GM23338 (cell line): Measurements from ENCODE around the gene FAN1. TPM values are rescaled to one million over a fixed set of nuclear protein-coding genes. Genes with fewer than 3 reads are reported as not detected.

Experiments used
- ATAC-seq: fragments of 200-7000 bp; cut with Tn5 transposase; 3 replicates; pipeline ENCODE4 v1.9.1; 2020
- DNase-seq: peaks from one replicate; pipeline ENCODE4 v3.0.0-alpha.2; 2015; ENCODE audit warnings: low spot score
- H2AFZ ChIP-seq: fragments of 200-600 bp; sonication (generic); 2 replicates; pipeline ENCODE4 v1.8.0; 2016; ENCODE audit warnings: antibody characterized with exemption, mild to moderate bottlenecking, moderate library complexity
- H3F3A ChIP-seq: fragments of 200-600 bp; sonication (generic); replicated peaks from 2 replicates; pipeline ENCODE4 v1.8.0; 2017; ENCODE audit warnings: antibody characterized with exemption, mixed run types, low read depth
- H3K27ac ChIP-seq: fragments of 200-600 bp; sonication (generic); 2 replicates; pipeline ENCODE4 v1.6.1; 2016; ENCODE audit warnings: low read depth
- H3K27me3 ChIP-seq: fragments of 200-600 bp; sonication (generic); 2 replicates; pipeline ENCODE4 v1.8.0; 2016; ENCODE audit warnings: mild to moderate bottlenecking, mixed run types, moderate library complexity; ENCODE audit not compliant: insufficient read depth
- H3K36me3 ChIP-seq: fragments of 200-600 bp; sonication (generic); 2 replicates; pipeline ENCODE4 v1.8.0; 2016; ENCODE audit warnings: mild to moderate bottlenecking; ENCODE audit not compliant: insufficient read depth
- H3K4me1 ChIP-seq: fragments of 200-600 bp; sonication (generic); 2 replicates; pipeline ENCODE4 v1.8.0; 2016; ENCODE audit warnings: mild to moderate bottlenecking, moderate library complexity; ENCODE audit not compliant: insufficient read depth
- H3K4me2 ChIP-seq: fragments of 200-600 bp; sonication (generic); 2 replicates; pipeline ENCODE4 v1.7.1; 2017; ENCODE audit warnings: mixed run types
- H3K4me3 ChIP-seq: fragments of 200-600 bp; sonication (generic); 2 replicates; pipeline ENCODE4 v1.6.1; 2016; ENCODE audit warnings: mixed run types
- H3K79me2 ChIP-seq: fragments of 200-600 bp; sonication (generic); replicated peaks from 2 replicates; pipeline ENCODE4 v1.8.0; 2017; ENCODE audit warnings: mild to moderate bottlenecking; ENCODE audit not compliant: insufficient read depth
- H3K9me2 ChIP-seq: fragments of 200-600 bp; sonication (generic); 2 replicates; pipeline ENCODE4 v1.8.0; 2017; ENCODE audit not compliant: insufficient read depth
- H4K20me1 ChIP-seq: fragments of 200-600 bp; sonication (generic); replicated peaks from 2 replicates; pipeline ENCODE4 v1.8.0; 2017; ENCODE audit warnings: mild to moderate bottlenecking; ENCODE audit not compliant: insufficient read depth
- H3K27ac Mint-ChIP-seq: 2 replicates; pipeline ENCODE4 v1.8.0; 2020; ENCODE audit warnings: inconsistent platforms, mild to moderate bottlenecking, moderate library complexity, mixed read lengths
- H3K27me3 Mint-ChIP-seq: 3 replicates; pipeline ENCODE4 v1.8.0; 2022; ENCODE audit warnings: low read depth, mild to moderate bottlenecking, moderate library complexity, mixed read lengths, inconsistent platforms; ENCODE audit not compliant: insufficient read depth, poor library complexity
- H3K36me3 Mint-ChIP-seq: 3 replicates; pipeline ENCODE4 v1.8.0; 2021; ENCODE audit warnings: low read depth, mild to moderate bottlenecking, inconsistent platforms, moderate library complexity, mixed read lengths
- H3K4me1 Mint-ChIP-seq: 3 replicates; pipeline ENCODE4 v1.8.0; 2020; ENCODE audit warnings: mild to moderate bottlenecking, inconsistent platforms, mixed read lengths
- H3K4me3 Mint-ChIP-seq: 3 replicates; pipeline ENCODE4 v1.8.0; 2021; ENCODE audit warnings: moderate library complexity, mild to moderate bottlenecking, inconsistent platforms, mixed read lengths
- H3K9me3 Mint-ChIP-seq: 3 replicates; pipeline ENCODE4 v1.8.0; 2020; ENCODE audit warnings: moderate library complexity, mild to moderate bottlenecking, inconsistent platforms, mixed read lengths
- EZH2 ChIP-seq: fragments of 200-600 bp; sonication (generic); IDR thresholded peaks from one replicate; pipeline ENCODE4 v1.8.0; 2017; ENCODE audit warnings: antibody characterized with exemption, mild to moderate bottlenecking, low read depth; ENCODE audit not compliant: unreplicated experiment
- JUNB ChIP-seq: IDR thresholded peaks from one replicate; pipeline ENCODE4 v1.6.1; 2016; ENCODE audit warnings: antibody characterized with exemption; ENCODE audit not compliant: unreplicated experiment
- POLR2AphosphoS5 ChIP-seq: IDR thresholded peaks from 2 replicates; pipeline ENCODE4 v1.6.1; 2016; ENCODE audit warnings: antibody characterized with exemption, low read depth
- polyA plus RNA-seq: library from polyadenylated mRNA; unstranded; fragments of >200 nt; fragmentation: Nextera tagmentation; extraction: Ambion mirVana; gene quantifications from 2 replicates; pipeline ENCODE4 v1.2.1, GENCODE V29; 2016
- total RNA-seq: library from RNA; depleted of rRNA; stranded (reverse); fragments of >200 nt; shearing (Covaris generic); gene quantifications from 2 replicates; pipeline ENCODE4 v1.2.3, GENCODE V29; 2014
- TF ChIP-seq, protein P1 (sequence below): IDR thresholded peaks from 2 replicates; pipeline ENCODE4 v1.6.1; 2016; ENCODE audit warnings: antibody characterized with exemption
- TF ChIP-seq, protein P2 (sequence below), 2 experiments: fragments of 200-600 bp in 1 of 2; sonication (generic) in 1 of 2; conservative IDR thresholded peaks; 2 replicates each; pipeline versions ENCODE4 v1.5.1 to v1.6.1; 2016 to 2017; ENCODE audit warnings: antibody characterized with exemption in 2 of 2, low read depth in 2 of 2, mild to moderate bottlenecking in 2 of 2, moderate library complexity in 1 of 2
- TF ChIP-seq, protein P3 (sequence below): IDR thresholded peaks from one replicate; pipeline ENCODE4 v1.6.1; 2018; ENCODE audit warnings: antibody characterized with exemption; ENCODE audit not compliant: unreplicated experiment
- TF ChIP-seq, protein P4 (sequence below): fragments of 250-450 bp; sonication (Bioruptor Pico); IDR thresholded peaks from 2 replicates; pipeline ENCODE4 v1.5.0; 2020; ENCODE audit warnings: mild to moderate bottlenecking, moderate library complexity

FAN1 gene
- total and polyA plus RNA-seq, 2 experiments from 2014 or later, result 9.1 to 29.2 TPM

DNA sequence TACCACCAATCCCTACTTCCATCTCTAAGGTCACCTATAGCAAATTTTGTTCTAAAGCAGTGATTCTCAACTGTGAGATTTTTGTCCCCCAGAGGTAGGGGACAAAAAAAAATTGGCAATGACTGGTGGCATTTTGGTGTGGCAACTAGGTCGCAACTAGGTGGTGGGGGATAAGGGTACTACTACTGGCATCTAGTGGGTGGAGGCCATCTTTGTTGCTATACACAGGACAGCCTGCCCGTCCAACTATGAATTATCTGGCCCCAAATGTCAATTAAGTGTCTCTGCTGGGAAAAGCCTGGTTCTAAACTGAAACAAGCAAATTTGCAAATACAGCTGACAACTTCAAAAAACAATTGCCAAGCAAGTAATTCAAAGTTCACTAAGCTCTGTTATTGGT is 86.3 kb downstream of the FAN1 start:
- peak overlapping the region; percentile 90 for H3K4me3 Mint-ChIP-seq
- H3K4me3 ChIP-seq, result peak overlapping the region; percentile 68
- H3K4me2 ChIP-seq, result peak overlapping the region; percentile 75
- no peaks in the 10 kb centered on the region for H3K27me3 ChIP-seq
- ATAC-seq, result no peak
- peaks cover 4% of the 10 kb centered on the region; the same call in 1 of the 2 replicates for H3F3A ChIP-seq
- no peaks in the 10 kb centered on the region; the same call in 2 of the 3 replicates for H3K9me3 Mint-ChIP-seq
- H3K4me1 Mint-ChIP-seq, result peaks cover 18% of the 10 kb centered on the region
- no peaks in the 10 kb centered on the region for H3K9me2 ChIP-seq
- peaks cover 15% of the 10 kb centered on the region for H3K4me1 ChIP-seq
- H3K27ac ChIP-seq, result no peak overlapping the region
- H3K36me3 ChIP-seq, result no peaks in the 10 kb centered on the region
- H3K36me3 Mint-ChIP-seq, result peaks cover 8% of the 10 kb centered on the region; the same call in 2 of the 3 replicates
- no peak for TF ChIP-seq EZH2
- no peak overlapping the region for H3K27ac Mint-ChIP-seq
- DNase-seq, result no peak
- H2AFZ ChIP-seq, result no peak overlapping the region
- peaks cover 12% of the 10 kb centered on the region for H3K79me2 ChIP-seq
- peaks cover 7% of the 10 kb centered on the region for H3K27me3 Mint-ChIP-seq
- H4K20me1 ChIP-seq, result no peaks in the 10 kb centered on the region; the same call in 1 of the 2 replicates

DNA sequence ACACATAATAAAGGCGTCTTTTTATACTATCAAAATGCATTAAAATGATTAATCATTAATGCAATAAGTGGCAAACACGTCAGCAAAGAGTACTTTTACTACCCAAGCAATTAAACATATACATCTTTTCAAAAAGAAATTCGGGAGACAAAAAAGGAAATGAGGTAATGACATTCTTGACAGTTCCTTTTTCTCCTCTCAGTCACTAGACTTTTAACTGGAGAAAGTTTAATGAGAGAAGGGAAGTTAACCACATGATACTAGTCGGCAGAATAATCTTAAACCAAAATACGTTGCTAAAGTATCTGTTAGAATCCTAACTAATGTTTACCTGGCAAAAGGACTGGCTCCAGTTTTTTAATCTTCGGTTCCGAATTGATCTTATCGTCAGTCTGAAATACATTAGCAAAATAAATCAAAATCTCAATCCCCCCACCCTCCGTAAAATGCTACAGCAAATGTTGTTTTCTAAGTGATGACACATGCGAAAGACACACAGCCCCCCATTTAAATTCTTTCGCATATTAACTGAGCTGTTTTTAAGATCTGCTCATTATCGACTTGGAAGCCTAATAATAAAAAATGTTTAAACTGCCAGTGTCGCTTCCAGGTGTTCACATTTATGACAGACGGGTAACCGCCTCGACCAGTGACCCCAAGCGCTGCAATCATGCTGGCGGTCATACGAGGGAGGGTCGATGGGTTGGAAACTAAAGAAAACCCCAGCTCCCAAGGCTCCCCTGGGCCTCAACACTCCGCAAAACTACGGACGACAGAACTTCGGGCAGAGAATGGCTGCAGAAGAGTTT is 86.9 kb downstream of the FAN1 start:
- Histone ChIP-seq H3F3A (peaks cover 4% of the 10 kb centered on the region; the same call in 1 of the 2 replicates), H3K27ac (peak overlapping the region; percentile 98), H3K4me3 (peak overlapping the region; percentile 68), H3K36me3 (no peaks in the 10 kb centered on the region), H2AFZ (peak overlapping the region; percentile 64), H3K79me2 (peaks cover 12% of the 10 kb centered on the region), H4K20me1 (no peaks in the 10 kb centered on the region; the same call in 1 of the 2 replicates), H3K9me2 (no peaks in the 10 kb centered on the region), H3K27me3 (no peaks in the 10 kb centered on the region), H3K4me2 (peak overlapping the region; percentile 75), H3K4me1 (peaks cover 15% of the 10 kb centered on the region)
- peak overlapping the region; percentile 87 for H3K27ac Mint-ChIP-seq
- no peaks in the 10 kb centered on the region; the same call in 2 of the 3 replicates for H3K9me3 Mint-ChIP-seq
- DNase-seq, result no peak
- H3K4me1 Mint-ChIP-seq, result peaks cover 18% of the 10 kb centered on the region
- H3K4me3 Mint-ChIP-seq, result peak overlapping the region; percentile 90
- H3K36me3 Mint-ChIP-seq, result peaks cover 8% of the 10 kb centered on the region; the same call in 2 of the 3 replicates
- H3K27me3 Mint-ChIP-seq, result peaks cover 7% of the 10 kb centered on the region
- ATAC-seq, result no peak
- TF ChIP-seq, protein P1, sequence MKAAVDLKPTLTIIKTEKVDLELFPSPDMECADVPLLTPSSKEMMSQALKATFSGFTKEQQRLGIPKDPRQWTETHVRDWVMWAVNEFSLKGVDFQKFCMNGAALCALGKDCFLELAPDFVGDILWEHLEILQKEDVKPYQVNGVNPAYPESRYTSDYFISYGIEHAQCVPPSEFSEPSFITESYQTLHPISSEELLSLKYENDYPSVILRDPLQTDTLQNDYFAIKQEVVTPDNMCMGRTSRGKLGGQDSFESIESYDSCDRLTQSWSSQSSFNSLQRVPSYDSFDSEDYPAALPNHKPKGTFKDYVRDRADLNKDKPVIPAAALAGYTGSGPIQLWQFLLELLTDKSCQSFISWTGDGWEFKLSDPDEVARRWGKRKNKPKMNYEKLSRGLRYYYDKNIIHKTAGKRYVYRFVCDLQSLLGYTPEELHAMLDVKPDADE, result no peak
- TF ChIP-seq JUNB (no peak), POLR2AphosphoS5 (no peak)
- TF ChIP-seq, protein P2, sequence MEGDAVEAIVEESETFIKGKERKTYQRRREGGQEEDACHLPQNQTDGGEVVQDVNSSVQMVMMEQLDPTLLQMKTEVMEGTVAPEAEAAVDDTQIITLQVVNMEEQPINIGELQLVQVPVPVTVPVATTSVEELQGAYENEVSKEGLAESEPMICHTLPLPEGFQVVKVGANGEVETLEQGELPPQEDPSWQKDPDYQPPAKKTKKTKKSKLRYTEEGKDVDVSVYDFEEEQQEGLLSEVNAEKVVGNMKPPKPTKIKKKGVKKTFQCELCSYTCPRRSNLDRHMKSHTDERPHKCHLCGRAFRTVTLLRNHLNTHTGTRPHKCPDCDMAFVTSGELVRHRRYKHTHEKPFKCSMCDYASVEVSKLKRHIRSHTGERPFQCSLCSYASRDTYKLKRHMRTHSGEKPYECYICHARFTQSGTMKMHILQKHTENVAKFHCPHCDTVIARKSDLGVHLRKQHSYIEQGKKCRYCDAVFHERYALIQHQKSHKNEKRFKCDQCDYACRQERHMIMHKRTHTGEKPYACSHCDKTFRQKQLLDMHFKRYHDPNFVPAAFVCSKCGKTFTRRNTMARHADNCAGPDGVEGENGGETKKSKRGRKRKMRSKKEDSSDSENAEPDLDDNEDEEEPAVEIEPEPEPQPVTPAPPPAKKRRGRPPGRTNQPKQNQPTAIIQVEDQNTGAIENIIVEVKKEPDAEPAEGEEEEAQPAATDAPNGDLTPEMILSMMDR (conservative IDR thresholded peaks at IDR 0.05; ENCODE audit: low read depth in 2 of 2), result no peak
- TF ChIP-seq, protein P3, sequence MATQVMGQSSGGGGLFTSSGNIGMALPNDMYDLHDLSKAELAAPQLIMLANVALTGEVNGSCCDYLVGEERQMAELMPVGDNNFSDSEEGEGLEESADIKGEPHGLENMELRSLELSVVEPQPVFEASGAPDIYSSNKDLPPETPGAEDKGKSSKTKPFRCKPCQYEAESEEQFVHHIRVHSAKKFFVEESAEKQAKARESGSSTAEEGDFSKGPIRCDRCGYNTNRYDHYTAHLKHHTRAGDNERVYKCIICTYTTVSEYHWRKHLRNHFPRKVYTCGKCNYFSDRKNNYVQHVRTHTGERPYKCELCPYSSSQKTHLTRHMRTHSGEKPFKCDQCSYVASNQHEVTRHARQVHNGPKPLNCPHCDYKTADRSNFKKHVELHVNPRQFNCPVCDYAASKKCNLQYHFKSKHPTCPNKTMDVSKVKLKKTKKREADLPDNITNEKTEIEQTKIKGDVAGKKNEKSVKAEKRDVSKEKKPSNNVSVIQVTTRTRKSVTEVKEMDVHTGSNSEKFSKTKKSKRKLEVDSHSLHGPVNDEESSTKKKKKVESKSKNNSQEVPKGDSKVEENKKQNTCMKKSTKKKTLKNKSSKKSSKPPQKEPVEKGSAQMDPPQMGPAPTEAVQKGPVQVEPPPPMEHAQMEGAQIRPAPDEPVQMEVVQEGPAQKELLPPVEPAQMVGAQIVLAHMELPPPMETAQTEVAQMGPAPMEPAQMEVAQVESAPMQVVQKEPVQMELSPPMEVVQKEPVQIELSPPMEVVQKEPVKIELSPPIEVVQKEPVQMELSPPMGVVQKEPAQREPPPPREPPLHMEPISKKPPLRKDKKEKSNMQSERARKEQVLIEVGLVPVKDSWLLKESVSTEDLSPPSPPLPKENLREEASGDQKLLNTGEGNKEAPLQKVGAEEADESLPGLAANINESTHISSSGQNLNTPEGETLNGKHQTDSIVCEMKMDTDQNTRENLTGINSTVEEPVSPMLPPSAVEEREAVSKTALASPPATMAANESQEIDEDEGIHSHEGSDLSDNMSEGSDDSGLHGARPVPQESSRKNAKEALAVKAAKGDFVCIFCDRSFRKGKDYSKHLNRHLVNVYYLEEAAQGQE, result no peak
- TF ChIP-seq, protein P4, sequence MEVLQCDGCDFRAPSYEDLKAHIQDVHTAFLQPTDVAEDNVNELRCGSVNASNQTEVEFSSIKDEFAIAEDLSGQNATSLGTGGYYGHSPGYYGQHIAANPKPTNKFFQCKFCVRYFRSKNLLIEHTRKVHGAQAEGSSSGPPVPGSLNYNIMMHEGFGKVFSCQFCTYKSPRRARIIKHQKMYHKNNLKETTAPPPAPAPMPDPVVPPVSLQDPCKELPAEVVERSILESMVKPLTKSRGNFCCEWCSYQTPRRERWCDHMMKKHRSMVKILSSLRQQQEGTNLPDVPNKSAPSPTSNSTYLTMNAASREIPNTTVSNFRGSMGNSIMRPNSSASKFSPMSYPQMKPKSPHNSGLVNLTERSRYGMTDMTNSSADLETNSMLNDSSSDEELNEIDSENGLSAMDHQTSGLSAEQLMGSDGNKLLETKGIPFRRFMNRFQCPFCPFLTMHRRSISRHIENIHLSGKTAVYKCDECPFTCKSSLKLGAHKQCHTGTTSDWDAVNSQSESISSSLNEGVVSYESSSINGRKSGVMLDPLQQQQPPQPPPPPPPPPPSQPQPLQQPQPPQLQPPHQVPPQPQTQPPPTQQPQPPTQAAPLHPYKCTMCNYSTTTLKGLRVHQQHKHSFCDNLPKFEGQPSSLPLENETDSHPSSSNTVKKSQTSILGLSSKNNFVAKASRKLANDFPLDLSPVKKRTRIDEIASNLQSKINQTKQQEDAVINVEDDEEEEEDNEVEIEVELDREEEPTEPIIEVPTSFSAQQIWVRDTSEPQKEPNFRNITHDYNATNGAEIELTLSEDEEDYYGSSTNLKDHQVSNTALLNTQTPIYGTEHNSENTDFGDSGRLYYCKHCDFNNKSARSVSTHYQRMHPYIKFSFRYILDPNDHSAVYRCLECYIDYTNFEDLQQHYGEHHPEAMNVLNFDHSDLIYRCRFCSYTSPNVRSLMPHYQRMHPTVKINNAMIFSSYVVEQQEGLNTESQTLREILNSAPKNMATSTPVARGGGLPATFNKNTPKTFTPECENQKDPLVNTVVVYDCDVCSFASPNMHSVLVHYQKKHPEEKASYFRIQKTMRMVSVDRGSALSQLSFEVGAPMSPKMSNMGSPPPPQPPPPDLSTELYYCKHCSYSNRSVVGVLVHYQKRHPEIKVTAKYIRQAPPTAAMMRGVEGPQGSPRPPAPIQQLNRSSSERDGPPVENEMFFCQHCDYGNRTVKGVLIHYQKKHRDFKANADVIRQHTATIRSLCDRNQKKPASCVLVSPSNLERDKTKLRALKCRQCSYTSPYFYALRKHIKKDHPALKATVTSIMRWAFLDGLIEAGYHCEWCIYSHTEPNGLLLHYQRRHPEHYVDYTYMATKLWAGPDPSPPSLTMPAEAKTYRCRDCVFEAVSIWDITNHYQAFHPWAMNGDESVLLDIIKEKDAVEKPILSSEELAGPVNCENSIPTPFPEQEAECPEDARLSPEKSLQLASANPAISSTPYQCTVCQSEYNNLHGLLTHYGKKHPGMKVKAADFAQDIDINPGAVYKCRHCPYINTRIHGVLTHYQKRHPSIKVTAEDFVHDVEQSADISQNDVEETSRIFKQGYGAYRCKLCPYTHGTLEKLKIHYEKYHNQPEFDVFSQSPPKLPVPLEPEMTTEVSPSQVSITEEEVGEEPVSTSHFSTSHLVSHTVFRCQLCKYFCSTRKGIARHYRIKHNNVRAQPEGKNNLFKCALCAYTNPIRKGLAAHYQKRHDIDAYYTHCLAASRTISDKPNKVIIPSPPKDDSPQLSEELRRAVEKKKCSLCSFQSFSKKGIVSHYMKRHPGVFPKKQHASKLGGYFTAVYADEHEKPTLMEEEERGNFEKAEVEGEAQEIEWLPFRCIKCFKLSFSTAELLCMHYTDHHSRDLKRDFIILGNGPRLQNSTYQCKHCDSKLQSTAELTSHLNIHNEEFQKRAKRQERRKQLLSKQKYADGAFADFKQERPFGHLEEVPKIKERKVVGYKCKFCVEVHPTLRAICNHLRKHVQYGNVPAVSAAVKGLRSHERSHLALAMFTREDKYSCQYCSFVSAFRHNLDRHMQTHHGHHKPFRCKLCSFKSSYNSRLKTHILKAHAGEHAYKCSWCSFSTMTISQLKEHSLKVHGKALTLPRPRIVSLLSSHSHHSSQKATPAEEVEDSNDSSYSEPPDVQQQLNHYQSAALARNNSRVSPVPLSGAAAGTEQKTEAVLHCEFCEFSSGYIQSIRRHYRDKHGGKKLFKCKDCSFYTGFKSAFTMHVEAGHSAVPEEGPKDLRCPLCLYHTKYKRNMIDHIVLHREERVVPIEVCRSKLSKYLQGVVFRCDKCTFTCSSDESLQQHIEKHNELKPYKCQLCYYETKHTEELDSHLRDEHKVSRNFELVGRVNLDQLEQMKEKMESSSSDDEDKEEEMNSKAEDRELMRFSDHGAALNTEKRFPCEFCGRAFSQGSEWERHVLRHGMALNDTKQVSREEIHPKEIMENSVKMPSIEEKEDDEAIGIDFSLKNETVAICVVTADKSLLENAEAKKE (CRISPR knock-in tag), result no peak
